ENCODE measurements around the gene FETUB. TPM values are rescaled to one million over a fixed set of nuclear protein-coding genes. Genes with fewer than 3 reads are reported as not detected.
"Not testable (repeated sequence)": the region's sequence is repeated elsewhere in the genome, so short reads cannot be mapped to it uniquely, and the experiment has no call there.

The FETUB gene
- total RNA-seq, 1 donor = not detected

DNA sequence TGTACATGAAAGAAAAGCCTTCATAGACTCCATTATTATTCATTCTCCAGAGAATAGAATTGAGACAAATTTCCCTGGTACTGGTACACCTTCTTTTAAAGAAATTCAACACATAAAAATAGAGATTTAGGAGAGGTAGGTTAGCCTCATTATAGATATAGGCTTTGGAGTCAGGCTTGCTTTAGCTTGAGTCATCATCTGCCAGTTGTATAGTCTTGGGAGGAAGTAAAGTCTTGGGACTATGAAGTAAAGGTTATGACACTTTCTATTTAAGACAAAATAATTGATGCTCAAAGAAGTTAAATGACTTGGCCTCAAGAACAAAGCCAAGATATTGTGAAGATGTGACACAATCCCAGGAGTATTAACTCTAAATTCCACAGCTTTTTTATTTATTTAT lies 30.0 kb downstream of the FETUB start:
- no peak for DNase-seq (ENCODE audit: low read depth)
- TF ChIP-seq, protein P1, sequence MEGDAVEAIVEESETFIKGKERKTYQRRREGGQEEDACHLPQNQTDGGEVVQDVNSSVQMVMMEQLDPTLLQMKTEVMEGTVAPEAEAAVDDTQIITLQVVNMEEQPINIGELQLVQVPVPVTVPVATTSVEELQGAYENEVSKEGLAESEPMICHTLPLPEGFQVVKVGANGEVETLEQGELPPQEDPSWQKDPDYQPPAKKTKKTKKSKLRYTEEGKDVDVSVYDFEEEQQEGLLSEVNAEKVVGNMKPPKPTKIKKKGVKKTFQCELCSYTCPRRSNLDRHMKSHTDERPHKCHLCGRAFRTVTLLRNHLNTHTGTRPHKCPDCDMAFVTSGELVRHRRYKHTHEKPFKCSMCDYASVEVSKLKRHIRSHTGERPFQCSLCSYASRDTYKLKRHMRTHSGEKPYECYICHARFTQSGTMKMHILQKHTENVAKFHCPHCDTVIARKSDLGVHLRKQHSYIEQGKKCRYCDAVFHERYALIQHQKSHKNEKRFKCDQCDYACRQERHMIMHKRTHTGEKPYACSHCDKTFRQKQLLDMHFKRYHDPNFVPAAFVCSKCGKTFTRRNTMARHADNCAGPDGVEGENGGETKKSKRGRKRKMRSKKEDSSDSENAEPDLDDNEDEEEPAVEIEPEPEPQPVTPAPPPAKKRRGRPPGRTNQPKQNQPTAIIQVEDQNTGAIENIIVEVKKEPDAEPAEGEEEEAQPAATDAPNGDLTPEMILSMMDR (IDR thresholded peaks at IDR 0.05; ENCODE audit: insufficient read depth, low read depth, low read length) = no peak
- H3K4me3 ChIP-seq (ENCODE audit: low read depth, low read length) = no peak overlapping the region

DNA sequence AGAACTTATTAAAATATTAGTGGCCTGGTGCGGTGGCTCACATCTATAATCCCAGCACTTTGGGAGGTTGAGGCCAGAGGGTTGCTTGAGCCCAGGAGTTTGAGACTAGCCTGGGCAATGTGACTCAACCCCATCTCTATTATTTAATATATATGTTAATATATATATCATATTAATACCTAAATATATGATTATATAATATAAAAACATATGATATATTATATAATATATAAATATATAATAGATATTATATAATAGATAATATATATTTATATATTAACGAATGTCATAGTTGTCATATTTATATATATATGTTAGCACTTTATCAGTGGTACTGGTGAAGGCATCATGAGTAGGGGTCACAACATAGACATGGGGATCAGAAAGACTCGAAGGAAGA lies 30.9 kb downstream of the FETUB start:
- TF ChIP-seq, protein P1 (IDR thresholded peaks at IDR 0.05; ENCODE audit: insufficient read depth, low read depth, low read length) = no peak
- DNase-seq (ENCODE audit: low read depth) = no peak
- H3K4me3 ChIP-seq (ENCODE audit: low read depth, low read length) = no peak overlapping the region

DNA sequence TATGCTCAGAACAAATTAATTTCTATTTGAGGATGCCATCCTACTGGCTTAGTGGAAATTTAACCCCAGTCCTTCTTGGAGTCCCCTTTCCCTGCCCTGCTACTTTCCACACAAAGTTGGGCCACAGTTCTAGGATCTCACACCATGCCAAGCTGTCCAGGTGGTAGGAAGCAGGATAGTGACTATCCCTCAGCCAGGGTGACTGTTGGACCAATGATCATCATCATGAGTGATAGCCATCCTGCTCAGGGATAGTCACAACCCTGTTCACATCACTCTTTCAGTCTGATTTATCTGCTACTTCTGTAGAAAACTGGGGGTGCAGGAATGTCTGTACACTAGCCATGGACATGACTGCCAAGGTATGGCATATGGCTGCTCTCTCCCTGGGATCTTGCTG lies 38.4 kb downstream of the FETUB start:
- no peak for DNase-seq (ENCODE audit: low read depth)
- TF ChIP-seq, protein P1 (IDR thresholded peaks at IDR 0.05; ENCODE audit: insufficient read depth, low read depth, low read length) = no peak
- H3K4me3 ChIP-seq (ENCODE audit: low read depth, low read length) = no peak overlapping the region

- DNase-seq (ENCODE audit: low read depth) = no peak
- no peak overlapping the region for H3K4me3 ChIP-seq (ENCODE audit: low read depth, low read length)
- TF ChIP-seq, protein P1 (IDR thresholded peaks at IDR 0.05; ENCODE audit: insufficient read depth, low read depth, low read length) = no peak
Observed at GRCh38 chr3:186679151-186679550, 39.0 kb downstream of the FETUB start.

DNA sequence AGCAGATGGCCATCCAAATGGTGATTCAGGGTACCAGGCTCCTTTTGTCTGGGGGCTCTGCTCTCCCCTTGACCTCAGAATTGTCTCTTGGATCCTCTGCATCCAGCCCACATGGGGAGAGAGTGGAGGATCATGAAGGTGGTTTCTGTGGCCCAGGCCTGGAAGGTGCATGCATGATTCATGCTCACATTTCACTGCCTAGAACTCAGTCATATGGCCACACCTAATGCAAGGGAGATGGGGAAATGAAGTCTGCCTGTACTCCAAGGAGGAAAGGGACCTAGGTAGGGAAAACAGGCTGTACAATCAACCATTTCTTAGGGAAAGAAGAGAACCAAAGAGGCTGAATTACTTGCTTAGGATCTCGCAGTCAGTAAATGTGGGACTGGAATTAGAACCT lies 40.7 kb downstream of the FETUB start:
- H3K4me3 ChIP-seq (ENCODE audit: low read depth, low read length) = no peak overlapping the region
- DNase-seq (ENCODE audit: low read depth) = no peak
- TF ChIP-seq, protein P1 (IDR thresholded peaks at IDR 0.05; ENCODE audit: insufficient read depth, low read depth, low read length) = no peak

- no peak overlapping the region for H3K4me3 ChIP-seq (ENCODE audit: low read depth, low read length)
- TF ChIP-seq, protein P1 (IDR thresholded peaks at IDR 0.05; ENCODE audit: insufficient read depth, low read depth, low read length) = no peak
- no peak for DNase-seq (ENCODE audit: low read depth)
Observed at GRCh38 chr3:186682812-186683211, 42.6 kb downstream of the FETUB start.

GRCh38 chr3:186683979-186684378 lies 43.8 kb downstream of the FETUB start:
- no peak overlapping the region for H3K4me3 ChIP-seq (ENCODE audit: low read depth, low read length)
- TF ChIP-seq, protein P1 (IDR thresholded peaks at IDR 0.05; ENCODE audit: insufficient read depth, low read depth, low read length) = no peak
- DNase-seq (ENCODE audit: low read depth) = no peak

GRCh38 chr3:186686475-186686874 lies 46.3 kb downstream of the FETUB start:
- H3K4me3 ChIP-seq (ENCODE audit: low read depth, low read length); DNase-seq (ENCODE audit: low read depth): not testable (repeated sequence)
